Measurements from ENCODE around the gene BHLHE23. TPM values are rescaled to one million over a fixed set of nuclear protein-coding genes. Genes with fewer than 3 reads are reported as not detected.

Gene BHLHE23
- total RNA-seq, 1 experiment from 2014 or later, result not detected

- no peaks in the 10 kb centered on the region for H3F3A ChIP-seq (ENCODE audit: insufficient read depth, low read depth)
Measured at GRCh38 chr20:62987114-62987513, 19.6 kb downstream of the BHLHE23 start.

DNA sequence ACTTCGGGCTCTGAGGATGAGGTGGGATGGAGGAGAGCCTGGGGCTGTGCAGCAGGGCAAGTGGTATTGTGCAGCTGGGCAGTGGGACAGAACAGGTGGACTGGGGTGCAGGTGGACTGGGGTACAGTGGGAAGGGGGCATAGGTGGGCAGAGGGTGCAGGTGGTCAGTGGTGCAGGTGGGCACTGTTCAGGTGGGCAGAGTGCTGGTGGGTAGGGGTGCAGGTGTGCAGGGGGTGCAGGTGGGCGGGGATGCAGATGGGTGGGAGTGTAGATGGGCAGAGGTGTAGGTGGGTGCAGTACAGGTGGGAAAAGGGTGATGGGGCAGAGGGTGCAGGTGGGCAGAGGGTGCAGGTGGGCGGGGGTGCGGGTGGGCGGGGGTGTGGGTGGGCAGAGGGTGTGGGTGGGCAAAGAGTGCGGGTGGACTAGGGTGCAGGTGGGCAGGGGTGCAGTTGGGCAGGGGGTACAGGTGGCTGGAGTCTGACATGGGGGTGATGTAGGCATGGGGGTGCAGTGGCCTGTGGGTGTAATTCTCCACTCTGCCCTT lies 20.4 kb downstream of the BHLHE23 start:
- Histone ChIP-seq H3K9me3 (ENCODE audit: insufficient read depth, low read depth) (no peaks in the 10 kb centered on the region), H3K36me3 (ENCODE audit: low read depth) (no peaks in the 10 kb centered on the region), H3K9me2 (ENCODE audit: insufficient read depth) (no peaks in the 10 kb centered on the region), H3K4me1 (replicated peaks; ENCODE audit: insufficient read depth) (no peaks in the 10 kb centered on the region), H2AFZ (no peak overlapping the region), H3K4me2 (no peak overlapping the region), H3K79me2 (ENCODE audit: low read depth) (no peaks in the 10 kb centered on the region), H4K20me1 (ENCODE audit: insufficient read depth) (no peaks in the 10 kb centered on the region), H3F3A (ENCODE audit: insufficient read depth, low read depth) (no peaks in the 10 kb centered on the region), H3K27ac (no peak overlapping the region), H3K27me3 (ENCODE audit: insufficient read depth, low read depth) (peaks cover 90% of the 10 kb centered on the region), H3K4me3 (no peak overlapping the region)
- BruUV-seq (replicated peaks), result no TSS peak
- POLR2A ChIA-PET (ENCODE audit: unreplicated experiment), result no interaction called here
- no peak for DNase-seq
- intact Hi-C loops (cut with micrococcal nuclease; ENCODE audit: unreplicated experiment), result no loop called here
- no peak for TF ChIP-seq EZH2 (IDR thresholded peaks at IDR 0.05; ENCODE audit: low read depth)
- TF ChIP-seq, protein P1, sequence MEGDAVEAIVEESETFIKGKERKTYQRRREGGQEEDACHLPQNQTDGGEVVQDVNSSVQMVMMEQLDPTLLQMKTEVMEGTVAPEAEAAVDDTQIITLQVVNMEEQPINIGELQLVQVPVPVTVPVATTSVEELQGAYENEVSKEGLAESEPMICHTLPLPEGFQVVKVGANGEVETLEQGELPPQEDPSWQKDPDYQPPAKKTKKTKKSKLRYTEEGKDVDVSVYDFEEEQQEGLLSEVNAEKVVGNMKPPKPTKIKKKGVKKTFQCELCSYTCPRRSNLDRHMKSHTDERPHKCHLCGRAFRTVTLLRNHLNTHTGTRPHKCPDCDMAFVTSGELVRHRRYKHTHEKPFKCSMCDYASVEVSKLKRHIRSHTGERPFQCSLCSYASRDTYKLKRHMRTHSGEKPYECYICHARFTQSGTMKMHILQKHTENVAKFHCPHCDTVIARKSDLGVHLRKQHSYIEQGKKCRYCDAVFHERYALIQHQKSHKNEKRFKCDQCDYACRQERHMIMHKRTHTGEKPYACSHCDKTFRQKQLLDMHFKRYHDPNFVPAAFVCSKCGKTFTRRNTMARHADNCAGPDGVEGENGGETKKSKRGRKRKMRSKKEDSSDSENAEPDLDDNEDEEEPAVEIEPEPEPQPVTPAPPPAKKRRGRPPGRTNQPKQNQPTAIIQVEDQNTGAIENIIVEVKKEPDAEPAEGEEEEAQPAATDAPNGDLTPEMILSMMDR (conservative IDR thresholded peaks at IDR 0.05), result no peak
- CTCF ChIA-PET, result no interaction called here

More at GRCh38 chr20:62987114-62987513, 19.6 kb downstream of the BHLHE23 start:
- ChIA-PET CTCF (no interaction called here), POLR2A (ENCODE audit: unreplicated experiment) (no interaction called here)
- no peak overlapping the region for H2AFZ ChIP-seq
- H3K9me2 ChIP-seq (ENCODE audit: insufficient read depth), result no peaks in the 10 kb centered on the region
- BruUV-seq (replicated peaks), result no TSS peak
- no peaks in the 10 kb centered on the region for H4K20me1 ChIP-seq (ENCODE audit: insufficient read depth)
- no peak overlapping the region for H3K4me2 ChIP-seq
- no peak for DNase-seq
- H3K36me3 ChIP-seq (ENCODE audit: low read depth), result no peaks in the 10 kb centered on the region
- intact Hi-C loops (cut with micrococcal nuclease; ENCODE audit: unreplicated experiment), result no loop called here
- H3K4me1 ChIP-seq (replicated peaks; ENCODE audit: insufficient read depth), result no peaks in the 10 kb centered on the region
- TF ChIP-seq, protein P1 (conservative IDR thresholded peaks at IDR 0.05), result no peak
- no peak for TF ChIP-seq EZH2 (IDR thresholded peaks at IDR 0.05; ENCODE audit: low read depth)
- H3K79me2 ChIP-seq (ENCODE audit: low read depth), result no peaks in the 10 kb centered on the region
- no peak overlapping the region for H3K4me3 ChIP-seq
- peaks cover 90% of the 10 kb centered on the region for H3K27me3 ChIP-seq (ENCODE audit: insufficient read depth, low read depth)
- H3K27ac ChIP-seq, result no peak overlapping the region
- H3K9me3 ChIP-seq (ENCODE audit: insufficient read depth, low read depth), result no peaks in the 10 kb centered on the region

GRCh38 chr20:62985444-62985778 lies 21.4 kb downstream of the BHLHE23 start:
- peaks cover 88% of the 10 kb centered on the region for H3K27me3 ChIP-seq (ENCODE audit: insufficient read depth, low read depth)
- no peaks in the 10 kb centered on the region for H3K4me1 ChIP-seq (replicated peaks; ENCODE audit: insufficient read depth)
- H3K36me3 ChIP-seq (ENCODE audit: low read depth), result no peaks in the 10 kb centered on the region
- no peak overlapping the region for H3K4me3 ChIP-seq
- DNase-seq, result no peak
- POLR2A ChIA-PET (ENCODE audit: unreplicated experiment), result no interaction called here
- H3K4me2 ChIP-seq, result no peak overlapping the region
- H4K20me1 ChIP-seq (ENCODE audit: insufficient read depth), result no peaks in the 10 kb centered on the region
- no TSS peak for BruUV-seq (replicated peaks)
- no peaks in the 10 kb centered on the region for H3K9me3 ChIP-seq (ENCODE audit: insufficient read depth, low read depth)
- TF ChIP-seq, protein P1 (conservative IDR thresholded peaks at IDR 0.05), result no peak
- TF ChIP-seq EZH2 (IDR thresholded peaks at IDR 0.05; ENCODE audit: low read depth), result no peak
- H3K27ac ChIP-seq, result no peak overlapping the region
- intact Hi-C loops (cut with micrococcal nuclease; ENCODE audit: unreplicated experiment), result no loop called here
- no peaks in the 10 kb centered on the region for H3F3A ChIP-seq (ENCODE audit: insufficient read depth, low read depth)
- H2AFZ ChIP-seq, result no peak overlapping the region
- no peaks in the 10 kb centered on the region for H3K9me2 ChIP-seq (ENCODE audit: insufficient read depth)
- no peaks in the 10 kb centered on the region for H3K79me2 ChIP-seq (ENCODE audit: low read depth)
- CTCF ChIA-PET, result interaction anchor here (0.6 kb wide), 1 partner anchor 129 kb away, joined by 7 read pairs; no protein-coding TSS in a partner anchor

All from PC-9 (cell line).